H1 (cell line): ENCODE measurements around the gene C5orf58. TPM values are rescaled to one million over a fixed set of nuclear protein-coding genes. Genes with fewer than 3 reads are reported as not detected.

Experiments
- EP300 ChIP-seq, 2 experiments: IDR thresholded peaks; 1 replicate in 1 of 2; 2 replicates in 1 of 2; pipeline ENCODE4 v1.6.1; 2011 to 2012; ENCODE audit warnings: low read depth in 2 of 2, low read length in 2 of 2, mild to moderate bottlenecking in 2 of 2, borderline replicate concordance in 1 of 2, inconsistent platforms in 1 of 2, moderate library complexity in 1 of 2
- KDM5A ChIP-seq: fragments of 200-600 bp; IDR thresholded peaks from 2 replicates; pipeline ENCODE4 v1.7.1; 2012; ENCODE audit warnings: mild to moderate bottlenecking, low read length, inconsistent platforms, mixed read lengths
- YY1 ChIP-seq: IDR thresholded peaks from 2 replicates; pipeline ENCODE4 v1.6.1; 2011; ENCODE audit warnings: low read depth, mild to moderate bottlenecking, low read length
- polyA plus RNA-seq, 7 experiments: library from polyadenylated mRNA; depleted of rRNA in 3 of 7; stranded (reverse) in 5 of 7; unstranded in 2 of 7; fragments of >200 nt in 5 of 7; fragments of 200-250 nt in 2 of 7; gene quantifications; 1 replicate in 5 of 7; 2 replicates in 1 of 7; 4 replicates in 1 of 7; pipeline versions ENCODE4 v1.2.1 to v1.2.3, GENCODE V29; 2011 to 2013; ENCODE audit warnings: missing spikeins in 2 of 7, mixed read lengths in 2 of 7
- total RNA-seq: library from RNA; stranded (reverse); fragmentation: NEBNext Ultra II Directional; extraction: Animal tissue kit (Norgen Biotek cat#: 25700); gene quantifications from 2 replicates; pipeline ENCODE4 v1.2.1, GENCODE V29; 2021
- TF ChIP-seq, protein P1 (sequence below): IDR thresholded peaks from 2 replicates; pipeline ENCODE4 v1.6.1; 2012; ENCODE audit warnings: inconsistent platforms

The C5orf58 gene
- total and polyA plus RNA-seq, 2 of the 8 experiments (the other 6 are each of a cell fraction or from before 2014, with no cell fraction given), result 0.24 to 1.6 TPM

DNA sequence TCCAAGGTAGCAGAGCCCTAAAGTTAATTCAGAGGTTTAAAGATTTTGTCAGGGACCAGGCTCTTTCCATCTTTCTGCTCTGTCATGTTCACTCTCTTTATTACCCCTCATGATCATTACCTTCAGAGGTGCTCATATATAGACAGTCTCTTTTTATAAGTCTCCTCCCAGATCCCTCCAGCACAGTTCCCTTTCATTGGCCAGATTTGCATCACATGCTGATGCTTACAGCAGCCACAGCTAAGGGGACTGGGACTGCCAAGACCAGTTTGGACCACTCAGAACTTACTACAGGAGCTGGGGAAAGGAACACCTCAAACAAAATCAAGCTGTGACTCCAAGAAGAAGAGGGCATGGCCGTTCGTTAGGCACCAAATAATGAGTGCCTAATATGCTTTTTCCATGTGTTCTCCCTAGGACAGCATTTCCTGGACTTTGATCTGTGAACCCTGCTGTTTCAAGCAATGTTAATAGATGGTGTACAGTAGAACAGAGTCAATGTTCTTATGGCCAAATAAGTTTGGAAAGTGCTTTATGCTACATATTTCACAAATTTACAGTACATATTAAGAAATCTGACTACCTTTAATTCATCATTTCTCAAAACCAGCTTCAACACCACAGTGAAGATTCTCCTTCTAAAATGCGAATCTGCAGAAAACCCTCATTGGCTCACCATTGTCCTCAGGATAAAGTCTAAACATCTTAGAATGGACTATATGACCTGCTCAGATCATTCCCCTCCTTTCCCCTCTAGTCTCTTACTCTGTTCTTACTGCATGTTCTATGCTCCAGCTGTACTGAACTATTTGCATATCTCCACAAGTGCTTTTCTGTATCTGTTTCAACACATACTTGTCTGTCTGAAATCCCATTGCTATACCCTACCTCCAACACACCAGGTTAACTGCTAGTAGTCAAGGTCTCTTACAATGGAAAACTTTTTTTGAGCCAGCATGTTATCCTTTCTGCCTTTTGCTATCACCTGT is 3.4 kb downstream of the C5orf58 start (continued):
- TF ChIP-seq KDM5A (no peak), YY1 (no peak), EP300 (IDR thresholded peaks at IDR 0.05; ENCODE audit: borderline replicate concordance in 1 of 2, low read depth in 2 of 2, low read length in 2 of 2) (no peak)
- TF ChIP-seq, protein P1, sequence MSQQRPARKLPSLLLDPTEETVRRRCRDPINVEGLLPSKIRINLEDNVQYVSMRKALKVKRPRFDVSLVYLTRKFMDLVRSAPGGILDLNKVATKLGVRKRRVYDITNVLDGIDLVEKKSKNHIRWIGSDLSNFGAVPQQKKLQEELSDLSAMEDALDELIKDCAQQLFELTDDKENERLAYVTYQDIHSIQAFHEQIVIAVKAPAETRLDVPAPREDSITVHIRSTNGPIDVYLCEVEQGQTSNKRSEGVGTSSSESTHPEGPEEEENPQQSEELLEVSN, result no peak
